DND-41 (cell line): ENCODE data around the gene COL4A6.

Experiments used
- ATAC-seq: fragments of 200-7000 bp; cut with Tn5 transposase; 3 replicates; pipeline ENCODE4 v1.9.1; 2021; ENCODE audit warnings: low read depth; ENCODE audit not compliant: insufficient read depth
- DNase-seq: peaks from one replicate; pipeline ENCODE4 v3.0.0-alpha.2; 2020
- H2AFZ ChIP-seq: 2 replicates; pipeline ENCODE4 v1.6.0; 2012; ENCODE audit warnings: low read depth, low read length
- H3K27ac ChIP-seq: 2 replicates; pipeline ENCODE4 v1.5.1; 2012; ENCODE audit warnings: low read length, inconsistent platforms
- H3K27me3 ChIP-seq: fragments of 200-600 bp; sonication (generic); 2 replicates; pipeline ENCODE4 v1.6.0; 2012; ENCODE audit warnings: low read length, mild to moderate bottlenecking, inconsistent platforms; ENCODE audit not compliant: insufficient read depth, poor library complexity
- H3K36me3 ChIP-seq: 2 replicates; pipeline ENCODE4 v1.5.1; 2012; ENCODE audit warnings: low read length, inconsistent platforms; ENCODE audit not compliant: insufficient read depth
- H3K4me1 ChIP-seq: 2 replicates; pipeline ENCODE4 v1.5.1; 2012; ENCODE audit warnings: mild to moderate bottlenecking, low read length; ENCODE audit not compliant: insufficient read depth
- H3K4me2 ChIP-seq: 2 replicates; pipeline ENCODE4 v1.6.0; 2012; ENCODE audit warnings: mild to moderate bottlenecking, moderate library complexity, low read length, inconsistent platforms; ENCODE audit not compliant: insufficient read depth
- H3K4me3 ChIP-seq, 2 experiments: fragments of 200-600 bp in 1 of 2; shearing (Covaris generic) in 1 of 2; 2 replicates each; pipeline ENCODE4 v1.5.1; 2012 to 2016; ENCODE audit warnings: inconsistent platforms in 2 of 2, low read length in 2 of 2, mild to moderate bottlenecking in 2 of 2, low read depth in 1 of 2, moderate library complexity in 1 of 2
- H3K79me2 ChIP-seq: 2 replicates; pipeline ENCODE4 v1.6.0; 2012; ENCODE audit warnings: low read length, inconsistent platforms; ENCODE audit not compliant: insufficient read depth
- H3K9ac ChIP-seq: 2 replicates; pipeline ENCODE4 v1.6.0; 2012; ENCODE audit warnings: low read depth, mild to moderate bottlenecking, inconsistent platforms, low read length, moderate library complexity
- H3K9me3 ChIP-seq: 2 replicates; pipeline ENCODE4 v1.5.1; 2012; ENCODE audit warnings: low read length, moderate library complexity, mild to moderate bottlenecking, inconsistent platforms; ENCODE audit not compliant: insufficient read depth, severe bottlenecking
- H4K20me1 ChIP-seq: 2 replicates; pipeline ENCODE4 v1.6.0; 2012; ENCODE audit warnings: low read length; ENCODE audit not compliant: insufficient read depth
- CTCF ChIP-seq: IDR thresholded peaks from 2 replicates; pipeline ENCODE4 v1.5.1; 2012; ENCODE audit warnings: borderline replicate concordance, low read length, moderate library complexity, mild to moderate bottlenecking; ENCODE audit not compliant: poor library complexity, severe bottlenecking; ENCODE audit errors: extremely low read depth
- EZH2 ChIP-seq: IDR thresholded peaks from 3 replicates; pipeline ENCODE4 v1.6.1; 2012; ENCODE audit warnings: borderline replicate concordance, low read depth, mild to moderate bottlenecking, moderate library complexity, low read length, inconsistent platforms; ENCODE audit not compliant: severe bottlenecking

COL4A6 gene

GRCh38 chrX:108216919-108217571, 221.2 kb downstream of the COL4A6 start:
- Histone ChIP-seq H2AFZ (no peak overlapping the region), H3K36me3 (no peaks in the 10 kb centered on the region), H3K9me3 (no peaks in the 10 kb centered on the region), H3K79me2 (no peaks in the 10 kb centered on the region), H3K4me2 (no peak overlapping the region), H3K27ac (no peak overlapping the region), H3K9ac (no peak overlapping the region), H4K20me1 (no peaks in the 10 kb centered on the region), H3K27me3 (no peaks in the 10 kb centered on the region), H3K4me3 (no peak overlapping the region), H3K4me1 (no peaks in the 10 kb centered on the region)
- TF ChIP-seq EZH2, result no peak
- no peak for TF ChIP-seq CTCF
- DNase-seq (no peak), ATAC-seq (no peak)

- H3K4me3 ChIP-seq, result no peak overlapping the region
- H4K20me1 ChIP-seq, result no peaks in the 10 kb centered on the region
- H3K9me3 ChIP-seq, result no peaks in the 10 kb centered on the region
- no peaks in the 10 kb centered on the region for H3K79me2 ChIP-seq
- no peaks in the 10 kb centered on the region for H3K27me3 ChIP-seq
- DNase-seq (no peak), ATAC-seq (no peak)
- TF ChIP-seq EZH2 (no peak), CTCF (no peak)
- no peak overlapping the region for H3K27ac ChIP-seq
- H3K9ac ChIP-seq, result no peak overlapping the region
- H2AFZ ChIP-seq, result no peak overlapping the region
- H3K36me3 ChIP-seq, result no peaks in the 10 kb centered on the region
- no peak overlapping the region for H3K4me2 ChIP-seq
- H3K4me1 ChIP-seq, result no peaks in the 10 kb centered on the region
Measured at GRCh38 chrX:108216405-108216804, 221.8 kb downstream of the COL4A6 start.

GRCh38 chrX:108211301-108211700, 226.9 kb downstream of the COL4A6 start:
- H3K9me3 ChIP-seq, result no peaks in the 10 kb centered on the region
- no peak for TF ChIP-seq EZH2
- TF ChIP-seq CTCF, result no peak
- no peak overlapping the region for H3K4me3 ChIP-seq
- H3K9ac ChIP-seq, result no peak overlapping the region
- no peaks in the 10 kb centered on the region for H3K36me3 ChIP-seq
- no peak for ATAC-seq
- no peak overlapping the region for H3K27ac ChIP-seq
- H4K20me1 ChIP-seq, result no peaks in the 10 kb centered on the region
- no peaks in the 10 kb centered on the region for H3K79me2 ChIP-seq
- no peak overlapping the region for H2AFZ ChIP-seq
- H3K4me1 ChIP-seq, result no peaks in the 10 kb centered on the region
- H3K4me2 ChIP-seq, result no peak overlapping the region
- H3K27me3 ChIP-seq, result no peaks in the 10 kb centered on the region
- no peak for DNase-seq
